SK-N-SH treated with all-trans-retinoic acid at 6 μM for 48 hours (cell line): Measurements from ENCODE around the gene PKD2L1.

Source experiments
- ARNTL ChIP-seq: fragments of 450-650 bp; formaldehyde crosslinking; IDR thresholded peaks from 2 replicates; pipeline ENCODE4 v1.5.0; 2020; ENCODE audit warnings: low read depth, mild to moderate bottlenecking, moderate library complexity, borderline replicate concordance
- ISL1 ChIP-seq: fragments of 250-450 bp; sonication (Bioruptor Pico); IDR thresholded peaks from 2 replicates; pipeline ENCODE4 v2.1.2; 2022; ENCODE audit warnings: mild to moderate bottlenecking, moderate library complexity
- PATZ1 ChIP-seq: fragments of 250-450 bp; sonication (Bioruptor Pico); IDR thresholded peaks from 2 replicates; pipeline ENCODE4 v1.8.0; 2020; ENCODE audit warnings: mild to moderate bottlenecking, moderate library complexity, borderline replicate concordance
- RARB ChIP-seq: fragments of 250-450 bp; sonication (Bioruptor Pico); IDR thresholded peaks from 2 replicates; pipeline ENCODE4 v1.8.0; 2021; ENCODE audit warnings: mild to moderate bottlenecking, moderate library complexity
- TCF4 ChIP-seq: fragments of 250-450 bp; sonication (Bioruptor Pico); IDR thresholded peaks from 2 replicates; pipeline ENCODE4 v1.8.0; 2021; ENCODE audit warnings: mild to moderate bottlenecking, moderate library complexity, borderline replicate concordance
- TOX ChIP-seq: fragments of 250-450 bp; sonication (Bioruptor Pico); IDR thresholded peaks from 2 replicates; pipeline ENCODE4 v1.8.0; 2021; ENCODE audit warnings: mild to moderate bottlenecking, moderate library complexity, borderline replicate concordance
- TSHZ2 ChIP-seq: fragments of 250-450 bp; sonication (Bioruptor Pico); IDR thresholded peaks from 2 replicates; pipeline ENCODE4 v1.5.0; 2020; ENCODE audit warnings: mild to moderate bottlenecking, moderate library complexity
- ZFP3 ChIP-seq: fragments of 250-450 bp; sonication (Bioruptor Pico); IDR thresholded peaks from 2 replicates; pipeline ENCODE4 v1.5.0; 2020; ENCODE audit warnings: mild to moderate bottlenecking, moderate library complexity

DNA sequence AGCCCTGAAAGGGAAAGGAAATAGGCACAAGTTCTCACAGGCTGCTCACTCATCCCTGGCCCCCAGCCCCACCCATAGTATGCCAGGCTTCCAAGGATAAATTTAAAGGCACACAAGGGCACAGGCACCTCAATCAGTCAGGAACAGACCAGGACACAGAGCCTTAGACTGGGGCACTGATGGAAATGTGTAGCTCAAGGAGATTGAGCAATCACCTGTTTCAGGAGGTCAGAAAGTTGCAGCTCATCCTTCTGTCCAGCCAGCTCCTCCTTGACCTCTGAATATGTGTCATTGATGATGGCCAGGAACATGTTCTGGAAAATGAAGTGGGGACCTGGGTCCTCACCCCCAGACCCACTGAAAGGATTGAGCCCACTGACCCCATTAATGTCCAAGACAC lies 37.0 kb downstream of the PKD2L1 start:
- TF ChIP-seq ARNTL = no peak
- no peak for TF ChIP-seq TCF4
- no peak for TF ChIP-seq PATZ1 (CRISPR knock-in tag)
- no peak for TF ChIP-seq TOX
- no peak for TF ChIP-seq ZFP3
- TF ChIP-seq RARB (CRISPR knock-in tag) = no peak
- no peak for TF ChIP-seq ISL1 (CRISPR knock-in tag)
- no peak for TF ChIP-seq TSHZ2 (CRISPR knock-in tag)
